SK-N-DZ (cell line): ENCODE measurements around the gene TEP1. TPM values are rescaled to one million over a fixed set of nuclear protein-coding genes. Genes with fewer than 3 reads are reported as not detected.
"Not testable (repeated sequence)": the region's sequence is repeated elsewhere in the genome, so short reads cannot be mapped to it uniquely, and the experiment has no call there.

Experiments used
- DNase-seq: peaks from one replicate; pipeline ENCODE4 v3.0.0-alpha.2; 2015; ENCODE audit warnings: low spot score
- polyA plus RNA-seq, 2 experiments: library from polyadenylated mRNA; depleted of rRNA; stranded (reverse); fragments of >200 nt; gene quantifications; 2 replicates each; pipeline ENCODE4 v1.2.3, GENCODE V29; 2014

The TEP1 gene
- polyA plus RNA-seq (2014; cell fraction: cytosol; rRNA removed), result 0.07 and 0.08 TPM in 2 replicates
- 0.52 and 5.5 TPM in 2 replicates for polyA plus RNA-seq (2014; cell fraction: nucleus; rRNA removed)

DNA sequence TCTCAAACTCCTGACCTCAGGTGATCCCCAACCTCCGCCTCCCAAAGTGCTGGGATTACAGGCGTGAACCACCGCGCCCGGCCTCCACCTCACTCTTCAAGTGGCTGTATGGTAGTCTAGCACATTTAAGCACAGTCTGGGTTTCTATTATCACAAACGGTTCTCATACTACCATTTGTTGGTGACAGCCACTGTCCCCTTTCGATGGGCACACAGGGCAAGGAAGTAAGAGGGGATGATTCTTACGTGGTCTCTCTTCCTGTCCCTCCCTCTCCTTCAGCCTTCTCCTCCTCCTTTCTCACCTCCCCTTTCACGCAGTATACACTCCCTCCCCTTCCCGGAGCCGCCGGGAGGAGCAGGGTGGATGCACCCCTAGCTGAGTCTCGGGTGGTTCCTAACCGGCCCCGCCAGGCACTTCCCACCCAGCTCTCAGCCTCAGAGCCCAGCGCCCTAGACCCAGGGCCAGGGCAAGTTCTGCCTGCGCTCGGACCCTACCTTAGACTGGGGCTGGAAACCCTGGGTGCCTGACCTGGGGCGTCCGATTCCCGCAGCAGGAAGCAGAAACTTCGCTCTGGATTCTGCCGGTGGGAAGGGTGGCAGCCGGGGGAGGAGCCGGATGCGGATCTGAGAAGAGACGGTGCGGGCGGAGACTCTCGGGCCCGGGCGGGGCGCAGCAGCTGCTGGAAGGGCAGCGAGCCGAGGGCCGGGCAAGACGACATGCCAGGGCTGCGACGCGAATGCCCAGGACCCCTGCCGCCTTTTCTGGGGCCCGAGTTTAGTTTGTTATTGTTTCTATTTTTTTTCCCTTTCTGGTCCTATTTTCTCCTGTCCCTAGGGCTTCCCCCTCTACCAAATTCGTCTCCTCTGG, at the start of gene TEP1:
Gene TEP1, minus strand, starts transcription at position 626 of the 868 bp plus-strand sequence. CDS start 5,062 bp downstream, outside the sequence.
- DNase-seq, result peak; percentile 26

DNA sequence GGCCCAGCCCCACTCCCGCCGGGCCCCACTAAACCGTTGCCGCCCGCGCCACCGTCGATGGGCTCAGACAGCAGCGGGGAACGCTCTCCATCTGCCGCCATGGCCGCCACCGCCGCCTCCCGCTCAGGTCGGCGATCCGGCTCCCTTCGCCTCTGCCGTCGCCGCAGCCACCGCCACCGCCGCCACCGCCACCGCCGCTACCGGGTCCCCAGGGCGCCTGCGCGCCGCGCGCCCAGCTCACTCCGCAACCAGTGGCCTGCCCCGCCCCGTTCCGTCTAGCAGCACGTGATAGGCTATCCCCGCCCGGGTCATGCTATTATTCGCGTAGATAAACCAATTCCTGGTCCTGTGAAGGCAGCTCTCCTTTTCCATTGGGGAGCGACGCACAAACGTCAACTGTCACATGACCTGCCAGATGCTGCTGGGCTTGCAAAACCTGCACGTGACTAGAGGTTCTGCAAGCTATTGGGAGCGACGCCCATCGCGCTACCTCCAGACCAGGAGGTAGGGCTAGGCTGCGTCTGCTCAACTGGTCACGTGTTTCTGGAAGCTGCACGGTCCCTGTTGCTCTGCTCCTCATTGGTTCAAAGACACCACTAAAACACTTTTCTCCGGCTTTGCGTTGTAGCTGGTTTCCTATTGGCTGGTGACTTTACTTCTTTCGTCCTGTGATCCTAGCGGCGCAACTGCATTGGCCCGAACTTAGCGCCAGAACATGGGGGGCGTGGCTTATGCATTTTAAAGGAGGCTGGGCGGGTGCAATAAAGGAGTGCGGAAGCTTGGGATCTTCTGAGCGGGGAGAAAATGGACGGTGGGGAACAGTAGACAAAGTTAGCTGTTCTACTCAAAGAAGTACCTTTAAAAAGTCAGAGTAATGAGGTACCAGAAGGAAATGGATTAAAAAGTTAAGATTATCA, 48.2 kb upstream of the TEP1 start, which contains the start of gene PIP4P1:
Gene PIP4P1, minus strand, starts transcription at position 210 of the 917 bp plus-strand sequence. Its CDS starts 109 bp downstream, at position 101.
- peak; percentile 100 for DNase-seq

- DNase-seq, result no peak
Observed at GRCh38 chr14:20460458-20461224, 47.3 kb upstream of the TEP1 start.

GRCh38 chr14:20458031-20458789, 44.9 kb upstream of the TEP1 start:
- DNase-seq, result no peak

- DNase-seq, result no peak
Observed at GRCh38 chr14:20456971-20457370, 43.7 kb upstream of the TEP1 start.

DNA sequence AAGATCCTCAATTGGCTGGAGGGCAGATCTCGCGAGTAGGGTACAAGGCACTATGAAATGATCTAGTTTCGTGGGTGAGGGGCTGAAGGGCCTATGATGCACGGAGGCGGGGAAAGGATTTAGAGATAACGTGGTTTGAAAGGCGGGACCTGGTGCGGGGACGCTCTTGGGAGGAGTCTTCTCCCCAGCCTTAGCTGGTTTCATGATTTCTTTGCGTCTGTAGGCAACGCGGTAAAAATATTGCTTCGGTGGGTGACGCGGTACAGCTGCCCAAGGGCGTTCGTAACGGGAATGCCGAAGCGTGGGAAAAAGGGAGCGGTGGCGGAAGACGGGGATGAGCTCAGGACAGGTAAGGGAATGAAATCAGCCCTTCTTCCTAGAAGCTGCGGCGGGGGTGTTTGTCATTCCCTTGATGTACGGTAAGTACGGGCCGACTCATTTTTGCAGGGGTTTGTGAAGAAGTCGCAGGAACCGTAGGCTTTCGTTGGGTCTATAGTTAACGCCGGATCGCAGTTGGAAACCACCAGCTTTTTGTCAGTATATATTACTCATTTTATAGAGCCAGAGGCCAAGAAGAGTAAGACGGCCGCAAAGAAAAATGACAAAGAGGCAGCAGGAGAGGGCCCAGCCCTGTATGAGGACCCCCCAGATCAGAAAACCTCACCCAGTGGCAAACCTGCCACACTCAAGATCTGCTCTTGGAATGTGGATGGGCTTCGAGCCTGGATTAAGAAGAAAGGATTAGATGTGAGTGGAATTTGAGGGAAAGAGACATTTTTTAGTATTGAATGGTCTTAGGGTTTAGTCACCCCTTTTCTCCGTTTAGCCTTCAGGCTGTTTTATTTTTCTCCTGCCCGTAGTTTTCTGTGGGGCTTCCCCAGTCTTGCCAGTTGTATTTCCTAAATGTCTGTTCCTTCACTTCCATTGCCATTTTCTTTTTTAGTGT, 42.3 kb upstream of the TEP1 start:
- DNase-seq, result no peak

GRCh38 chr14:20454516-20455354, 41.4 kb upstream of the TEP1 start, which contains the start of the genes APEX1 and OSGEP:
Gene APEX1 (plus strand): TSS chr14:20455226. CDS start chr14:20455646, 420 bp downstream.
Gene OSGEP (minus strand): TSS chr14:20454812. CDS start chr14:20454683, 129 bp downstream.
- DNase-seq, result peak; percentile 99

DNA sequence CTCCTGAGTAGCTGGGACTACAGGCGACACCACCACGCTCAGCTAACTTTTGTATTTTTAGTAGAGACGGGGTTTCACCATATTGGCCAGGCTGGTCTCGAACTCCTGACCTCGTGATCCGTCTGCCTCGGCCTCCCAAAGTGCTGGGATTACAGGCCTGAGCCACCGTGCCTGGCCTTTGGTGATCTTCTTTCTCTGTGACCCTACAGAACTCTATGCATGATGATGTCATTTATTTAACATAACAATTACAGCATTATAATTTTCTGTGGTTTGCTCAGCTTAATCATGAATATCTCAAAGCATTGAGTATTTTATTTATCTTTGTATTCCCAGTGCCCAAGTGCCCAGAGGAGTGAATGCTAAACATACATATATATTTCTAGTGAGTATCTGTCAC, 39.5 kb upstream of the TEP1 start:
- DNase-seq, result not testable (repeated sequence)

GRCh38 chr14:20446889-20447288, 33.6 kb upstream of the TEP1 start:
- DNase-seq, result no peak

- DNase-seq, result not testable (repeated sequence)
Observed at GRCh38 chr14:20443650-20444049, 30.3 kb upstream of the TEP1 start.

DNA sequence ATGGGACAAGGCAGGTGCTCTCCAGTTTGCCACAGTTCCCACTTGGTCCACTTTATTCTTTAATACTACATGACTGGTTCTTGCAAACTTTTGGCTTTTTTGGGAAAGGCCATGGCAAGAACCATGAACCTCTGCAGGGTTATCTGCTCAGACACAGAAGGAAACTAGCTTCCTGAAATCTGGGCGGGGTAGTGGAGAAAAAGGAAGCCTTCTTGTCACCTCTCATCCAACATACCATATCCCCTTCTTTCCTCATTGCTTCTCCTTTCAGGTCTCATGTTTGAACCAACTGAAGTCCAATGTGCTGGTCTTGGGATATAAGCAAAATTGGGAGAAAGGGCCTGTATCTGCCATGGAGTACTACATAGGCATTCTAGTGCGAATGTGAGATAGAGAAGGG, 28.2 kb upstream of the TEP1 start:
- no peak for DNase-seq

GRCh38 chr14:20440882-20441281, 27.6 kb upstream of the TEP1 start:
- DNase-seq, result no peak

- DNase-seq, result no peak
Observed at GRCh38 chr14:20440465-20440864, 27.2 kb upstream of the TEP1 start.

GRCh38 chr14:20438664-20439063, 25.4 kb upstream of the TEP1 start:
- no peak for DNase-seq

- no peak for DNase-seq
Observed at GRCh38 chr14:20436363-20436755, 23.1 kb upstream of the TEP1 start.

DNA sequence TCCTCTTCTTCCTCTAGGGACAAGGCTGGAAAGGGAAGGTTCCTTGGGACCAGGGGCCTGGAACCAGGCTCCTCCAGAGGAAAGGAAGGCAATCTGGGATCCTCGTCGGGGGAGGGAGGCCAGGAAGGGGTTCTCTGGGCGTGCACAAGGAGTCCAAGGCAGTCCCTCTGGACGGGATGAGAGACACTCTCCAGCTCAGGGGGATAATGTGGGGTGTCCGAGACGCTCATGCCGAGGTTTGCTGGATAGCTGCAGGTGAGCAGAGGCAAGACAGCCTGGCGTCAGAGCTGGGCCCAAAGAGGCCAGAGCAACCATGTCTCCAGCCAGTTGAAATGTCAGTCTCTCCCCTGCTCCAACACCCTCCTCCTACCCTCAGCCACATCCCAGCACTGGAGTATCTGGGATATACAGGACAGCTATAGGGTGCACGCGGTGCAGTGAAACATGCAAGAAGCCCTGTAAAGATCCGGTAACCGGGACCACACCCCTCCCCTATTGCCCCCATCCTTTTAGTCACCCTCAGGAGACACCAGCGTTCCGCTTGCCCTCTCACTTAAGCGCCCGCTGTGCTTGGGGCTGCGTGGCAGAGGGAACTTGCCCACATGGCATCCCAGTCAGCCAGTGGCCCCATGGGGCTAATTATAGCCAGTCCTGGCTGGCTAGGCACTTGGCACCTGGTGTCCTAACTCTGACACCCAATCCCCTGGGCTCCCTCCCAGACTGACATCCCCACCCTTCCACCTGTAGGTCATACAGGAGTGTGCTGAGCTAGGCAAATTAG, 22.5 kb upstream of the TEP1 start, which contains the start of gene KLHL33:
Gene KLHL33, minus strand, starts transcription at position 585 of the 781 bp plus-strand sequence. Its CDS starts 355 bp downstream, at position 230.
- no peak for DNase-seq
